AG04450 (cell line): ENCODE data around the gene EIF3L. TPM values are rescaled to one million over a fixed set of nuclear protein-coding genes. Genes with fewer than 3 reads are reported as not detected.

Experiments
- CTCF ChIA-PET: fragments of 300-600, 350-600 bp; formaldehyde crosslinking; extraction: SDS; loops from one replicate; lab custom pipeline; 2022; ENCODE audit warnings: antibody characterized with exemption, inconsistent platforms; lab: Charles Lee
- POLR2A ChIA-PET: fragments of 350-600 bp; formaldehyde crosslinking; extraction: SDS; loops from one replicate; lab custom pipeline; 2021; ENCODE audit warnings: antibody characterized with exemption, inconsistent platforms; lab: Yijun Ruan, JAX
- DNase-seq: peaks from one replicate; pipeline ENCODE4 v3.0.0-alpha.2; 2011; ENCODE audit warnings: low read depth, low spot score
- H3K27ac ChIP-seq: one replicate; pipeline ENCODE4 v1.5.1; 2012; ENCODE audit warnings: low read depth, low read length, control low read depth
- H3K27me3 ChIP-seq: one replicate; pipeline ENCODE4 v1.6.0; 2012; ENCODE audit warnings: low read length; ENCODE audit not compliant: control insufficient read depth, insufficient read depth
- H3K4me3 ChIP-seq: 2 replicates; pipeline ENCODE4 v1.5.1; 2011; ENCODE audit warnings: mild to moderate bottlenecking, low read depth, low read length, control low read depth
- H3K9me3 ChIP-seq: 2 replicates; pipeline ENCODE4 v1.5.1; 2012; ENCODE audit warnings: low read length; ENCODE audit not compliant: control insufficient read depth, insufficient read depth
- polyA plus RNA-seq: library from polyadenylated mRNA; depleted of rRNA; stranded (reverse); fragments of >200 nt; gene quantifications from 2 replicates; pipeline ENCODE4 v1.2.3, GENCODE V29; 2011
- TF ChIP-seq, protein P1 (sequence below): IDR thresholded peaks from 2 replicates; pipeline ENCODE4 v1.5.1; 2011; ENCODE audit warnings: low read depth, low read length, control low read depth, inconsistent platforms

Gene EIF3L
- polyA plus RNA-seq, 1 experiment, result 833 TPM

DNA sequence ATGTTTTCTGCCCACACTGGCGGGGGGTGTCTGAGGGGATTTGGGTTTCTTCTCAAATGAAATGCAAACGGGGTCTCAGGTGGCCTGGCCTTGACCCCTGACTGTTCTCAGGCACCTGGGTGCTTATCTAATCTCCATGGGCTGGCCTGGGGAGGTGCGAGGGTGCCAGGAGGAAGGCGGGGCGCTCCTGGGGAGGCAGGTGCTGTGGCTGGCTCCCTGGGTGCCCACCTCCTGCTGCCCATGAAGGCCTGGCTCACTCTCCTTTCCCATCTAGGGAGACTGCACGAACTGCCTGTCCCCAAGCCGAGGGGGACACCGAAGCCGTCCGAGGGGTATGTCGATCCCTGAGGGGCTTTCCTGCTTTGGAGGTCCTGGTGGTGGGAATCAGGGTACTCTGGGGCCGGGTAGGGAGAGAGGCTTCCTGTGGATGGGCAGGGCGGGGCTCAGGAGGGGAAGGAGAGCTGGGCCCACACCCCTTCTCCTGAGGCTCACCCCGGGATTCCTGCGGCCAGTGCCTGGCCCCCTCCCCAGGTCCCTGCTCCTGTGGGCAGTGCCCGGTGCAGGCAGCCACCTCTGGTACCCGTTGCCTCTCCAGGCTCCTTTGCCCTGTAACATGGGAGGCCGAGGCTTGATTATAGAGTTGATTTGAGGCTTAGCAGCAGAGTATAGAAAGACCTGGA, 75.3 kb downstream of the EIF3L start:
- POLR2A ChIA-PET, result interaction anchor here (1.0 kb wide), 1 partner anchor 10 kb away, joined by 3 read pairs; no protein-coding TSS in a partner anchor
- H3K27ac ChIP-seq, result no peak overlapping the region
- DNase-seq, result no peak
- H3K9me3 ChIP-seq, result no peaks in the 10 kb centered on the region
- no peak overlapping the region for H3K4me3 ChIP-seq
- TF ChIP-seq, protein P1, sequence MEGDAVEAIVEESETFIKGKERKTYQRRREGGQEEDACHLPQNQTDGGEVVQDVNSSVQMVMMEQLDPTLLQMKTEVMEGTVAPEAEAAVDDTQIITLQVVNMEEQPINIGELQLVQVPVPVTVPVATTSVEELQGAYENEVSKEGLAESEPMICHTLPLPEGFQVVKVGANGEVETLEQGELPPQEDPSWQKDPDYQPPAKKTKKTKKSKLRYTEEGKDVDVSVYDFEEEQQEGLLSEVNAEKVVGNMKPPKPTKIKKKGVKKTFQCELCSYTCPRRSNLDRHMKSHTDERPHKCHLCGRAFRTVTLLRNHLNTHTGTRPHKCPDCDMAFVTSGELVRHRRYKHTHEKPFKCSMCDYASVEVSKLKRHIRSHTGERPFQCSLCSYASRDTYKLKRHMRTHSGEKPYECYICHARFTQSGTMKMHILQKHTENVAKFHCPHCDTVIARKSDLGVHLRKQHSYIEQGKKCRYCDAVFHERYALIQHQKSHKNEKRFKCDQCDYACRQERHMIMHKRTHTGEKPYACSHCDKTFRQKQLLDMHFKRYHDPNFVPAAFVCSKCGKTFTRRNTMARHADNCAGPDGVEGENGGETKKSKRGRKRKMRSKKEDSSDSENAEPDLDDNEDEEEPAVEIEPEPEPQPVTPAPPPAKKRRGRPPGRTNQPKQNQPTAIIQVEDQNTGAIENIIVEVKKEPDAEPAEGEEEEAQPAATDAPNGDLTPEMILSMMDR, result no peak
- CTCF ChIA-PET, result no interaction called here
- H3K27me3 ChIP-seq, result no peaks in the 10 kb centered on the region

DNA sequence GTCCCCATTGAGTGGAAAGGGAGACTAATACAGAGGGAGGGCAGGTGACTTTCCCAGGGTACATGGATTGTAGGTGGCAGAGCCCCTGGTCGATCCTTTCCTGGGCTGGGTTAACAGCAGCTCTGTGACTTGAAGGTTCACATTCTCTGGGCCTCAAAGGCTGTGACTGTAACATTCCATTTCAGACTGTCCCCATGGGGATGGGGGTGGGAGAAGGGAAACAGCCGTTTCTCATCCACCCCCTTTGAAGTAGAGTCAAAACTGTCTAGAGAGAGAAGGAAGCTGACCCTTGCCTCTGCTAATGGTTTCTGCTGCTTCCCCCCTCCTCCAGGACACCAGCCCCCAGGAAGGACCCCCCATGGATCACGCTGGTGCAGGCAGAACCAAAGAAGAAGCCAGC, 76.1 kb downstream of the EIF3L start:
- POLR2A ChIA-PET, result interaction anchor here (1.0 kb wide), 1 partner anchor 9 kb away, joined by 3 read pairs; no protein-coding TSS in a partner anchor

DNA sequence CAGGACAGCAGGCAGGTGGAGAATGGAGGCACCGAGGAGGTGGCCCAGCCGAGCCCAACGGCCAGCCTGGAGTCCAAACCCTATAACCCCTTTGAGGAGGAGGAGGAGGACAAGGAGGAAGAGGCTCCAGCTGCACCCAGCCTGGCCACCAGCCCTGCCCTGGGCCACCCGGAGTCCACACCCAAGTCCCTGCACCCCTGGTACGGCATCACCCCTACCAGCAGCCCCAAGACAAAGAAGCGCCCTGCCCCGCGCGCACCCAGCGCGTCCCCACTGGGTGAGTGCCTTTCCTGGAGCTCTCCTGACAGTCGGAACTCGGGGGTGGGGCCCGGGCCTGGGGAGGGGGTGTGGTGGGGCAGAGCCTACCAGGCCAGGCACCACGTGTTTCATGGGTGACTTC, 76.5 kb downstream of the EIF3L start:
- POLR2A ChIA-PET, result interaction anchor here (1.0 kb wide), 1 partner anchor 9 kb away, joined by 3 read pairs; no protein-coding TSS in a partner anchor
- Histone ChIP-seq H3K4me3 (no peak overlapping the region), H3K27me3 (no peaks in the 10 kb centered on the region), H3K9me3 (no peaks in the 10 kb centered on the region), H3K27ac (no peak overlapping the region)
- no peak for DNase-seq
- TF ChIP-seq, protein P1, result no peak
- CTCF ChIA-PET, result no interaction called here

More for the DNA sequence above, 76.1 kb downstream of the EIF3L start:
- H3K27me3 ChIP-seq, result no peaks in the 10 kb centered on the region
- no peak for DNase-seq
- H3K4me3 ChIP-seq, result no peak overlapping the region
- no peak overlapping the region for H3K27ac ChIP-seq
- no peaks in the 10 kb centered on the region for H3K9me3 ChIP-seq
- CTCF ChIA-PET, result no interaction called here
- TF ChIP-seq, protein P1, result no peak

DNA sequence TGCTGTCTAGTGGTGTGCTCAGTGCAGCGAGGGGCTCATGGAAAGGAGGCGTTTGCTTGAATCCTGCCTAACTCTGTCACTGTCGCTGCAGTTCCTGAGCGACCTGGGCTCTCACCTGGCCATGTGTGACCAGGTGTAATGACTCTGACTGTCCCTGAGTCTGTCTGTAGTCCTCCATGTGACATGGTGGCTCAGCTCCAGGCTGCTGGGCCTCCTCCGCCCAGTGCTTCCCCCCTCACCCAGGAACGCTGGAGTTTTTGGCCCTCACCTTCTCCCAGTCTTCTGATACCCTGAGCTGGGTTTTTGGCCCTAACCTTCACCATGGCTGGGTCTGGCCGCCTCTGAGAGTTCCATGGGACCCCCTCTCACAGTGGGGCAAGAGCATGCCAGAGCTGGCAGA, 77.1 kb downstream of the EIF3L start:
- Histone ChIP-seq H3K4me3 (no peak overlapping the region), H3K9me3 (no peaks in the 10 kb centered on the region), H3K27me3 (no peaks in the 10 kb centered on the region), H3K27ac (no peak overlapping the region)
- TF ChIP-seq, protein P1, result no peak
- ChIA-PET CTCF (no interaction called here), POLR2A (interaction anchor here (0.6 kb wide), 1 partner anchor 384 kb away, joined by 3 read pairs; no protein-coding TSS in a partner anchor)
- no peak for DNase-seq
